ENCODE data around the gene JAG2.

Gene JAG2

DNA sequence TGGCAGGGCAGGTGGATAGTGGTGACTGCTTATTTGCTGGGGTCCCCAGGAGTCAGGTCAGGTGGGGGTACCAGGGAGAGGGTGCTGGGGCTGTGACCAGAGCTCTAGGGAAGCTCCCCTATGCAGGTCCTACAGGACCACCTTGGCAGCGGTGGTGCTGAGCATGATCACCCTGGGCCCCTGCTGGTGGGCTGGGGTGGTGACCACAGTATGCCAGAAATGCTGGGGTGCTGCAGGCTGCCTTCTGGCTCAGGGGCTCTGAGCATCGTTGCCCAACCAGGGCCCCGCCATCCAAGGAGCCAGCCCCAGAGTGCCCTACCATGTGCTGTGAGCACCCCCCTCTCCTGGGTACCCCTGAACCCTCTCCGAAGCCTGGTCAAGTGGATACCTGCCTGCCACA lies 30.0 kb upstream of the JAG2 start:
- TF ChIP-seq GATA3 (IDR thresholded peaks at IDR 0.05; ENCODE audit: low read depth, low read length): no peak
- TF ChIP-seq GATA2 (IDR thresholded peaks at IDR 0.05; ENCODE audit: low read depth, low read length): no peak

- TF ChIP-seq GATA2 (IDR thresholded peaks at IDR 0.05; ENCODE audit: low read depth, low read length): no peak
- TF ChIP-seq GATA3 (IDR thresholded peaks at IDR 0.05; ENCODE audit: low read depth, low read length): no peak
These were observed 28.6 kb upstream of the JAG2 start for GRCh38 chr14:105197211-105197641.

DNA sequence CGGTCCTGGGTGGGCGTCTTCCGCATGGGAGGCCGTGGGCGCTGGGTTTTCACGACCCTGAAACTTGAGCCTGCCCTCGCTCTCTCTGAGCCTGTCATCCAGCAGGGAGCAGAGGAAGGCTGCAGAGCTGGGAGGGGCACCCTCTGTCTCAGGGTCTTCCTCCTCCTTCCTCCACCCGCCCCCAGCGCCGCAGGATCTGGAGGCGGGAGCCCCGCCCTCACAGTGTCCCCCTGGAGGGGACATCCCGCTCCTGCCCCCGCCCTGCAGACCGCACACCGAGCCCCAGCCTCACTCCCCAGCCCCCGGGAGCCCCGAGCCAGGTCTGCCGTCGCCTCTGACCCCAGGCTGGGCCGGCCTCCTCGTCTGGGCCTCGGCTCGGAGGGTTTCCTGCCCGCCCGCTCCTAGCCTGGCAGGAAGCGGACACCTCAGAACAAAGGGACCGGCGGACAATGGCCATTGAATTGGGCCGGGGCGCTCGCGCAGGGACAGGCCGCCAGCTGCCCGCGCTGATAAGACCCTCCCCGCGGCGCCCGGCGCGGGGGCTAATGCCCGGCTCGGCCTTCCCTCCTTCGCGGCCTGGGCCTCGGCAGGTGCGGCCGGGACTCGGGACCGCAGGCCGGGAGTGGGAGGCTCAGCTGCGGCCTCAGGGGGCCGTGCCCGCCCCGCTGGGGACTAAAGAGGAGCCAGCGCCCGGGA lies 27.8 kb upstream of the JAG2 start:
- TF ChIP-seq GATA2 (IDR thresholded peaks at IDR 0.05; ENCODE audit: low read depth, low read length) (no peak), GATA3 (IDR thresholded peaks at IDR 0.05; ENCODE audit: low read depth, low read length) (no peak)

- no peak for TF ChIP-seq GATA2 (IDR thresholded peaks at IDR 0.05; ENCODE audit: low read depth, low read length)
- no peak for TF ChIP-seq GATA3 (IDR thresholded peaks at IDR 0.05; ENCODE audit: low read depth, low read length)
These were observed 27.1 kb upstream of the JAG2 start for GRCh38 chr14:105195522-105196264.

DNA sequence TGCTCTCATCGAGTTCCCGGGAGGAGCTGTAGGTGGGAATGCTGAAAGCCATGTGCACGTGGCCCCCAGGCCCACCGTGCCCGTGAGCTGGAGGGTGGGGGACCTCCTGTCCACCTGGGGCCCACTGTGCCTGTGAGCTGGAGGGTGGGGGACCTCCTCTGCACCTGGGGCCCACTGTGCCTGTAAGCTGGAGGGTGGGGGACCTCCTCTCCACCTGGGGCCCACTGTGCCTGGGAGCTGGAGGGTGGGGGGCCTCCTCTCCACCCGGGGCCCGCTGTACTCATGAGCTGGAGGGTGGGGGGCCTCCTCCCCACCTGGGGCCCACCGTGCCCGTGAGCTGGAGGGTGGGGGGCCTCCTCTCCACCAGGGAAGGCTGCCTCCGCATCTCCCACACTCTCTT lies 26.5 kb upstream of the JAG2 start:
- TF ChIP-seq GATA2 (IDR thresholded peaks at IDR 0.05; ENCODE audit: low read depth, low read length): no peak
- TF ChIP-seq GATA3 (IDR thresholded peaks at IDR 0.05; ENCODE audit: low read depth, low read length): no peak

GRCh38 chr14:105193916-105194782 lies 25.6 kb upstream of the JAG2 start:
- TF ChIP-seq GATA3 (IDR thresholded peaks at IDR 0.05; ENCODE audit: low read depth, low read length): no peak
- no peak for TF ChIP-seq GATA2 (IDR thresholded peaks at IDR 0.05; ENCODE audit: low read depth, low read length)

DNA sequence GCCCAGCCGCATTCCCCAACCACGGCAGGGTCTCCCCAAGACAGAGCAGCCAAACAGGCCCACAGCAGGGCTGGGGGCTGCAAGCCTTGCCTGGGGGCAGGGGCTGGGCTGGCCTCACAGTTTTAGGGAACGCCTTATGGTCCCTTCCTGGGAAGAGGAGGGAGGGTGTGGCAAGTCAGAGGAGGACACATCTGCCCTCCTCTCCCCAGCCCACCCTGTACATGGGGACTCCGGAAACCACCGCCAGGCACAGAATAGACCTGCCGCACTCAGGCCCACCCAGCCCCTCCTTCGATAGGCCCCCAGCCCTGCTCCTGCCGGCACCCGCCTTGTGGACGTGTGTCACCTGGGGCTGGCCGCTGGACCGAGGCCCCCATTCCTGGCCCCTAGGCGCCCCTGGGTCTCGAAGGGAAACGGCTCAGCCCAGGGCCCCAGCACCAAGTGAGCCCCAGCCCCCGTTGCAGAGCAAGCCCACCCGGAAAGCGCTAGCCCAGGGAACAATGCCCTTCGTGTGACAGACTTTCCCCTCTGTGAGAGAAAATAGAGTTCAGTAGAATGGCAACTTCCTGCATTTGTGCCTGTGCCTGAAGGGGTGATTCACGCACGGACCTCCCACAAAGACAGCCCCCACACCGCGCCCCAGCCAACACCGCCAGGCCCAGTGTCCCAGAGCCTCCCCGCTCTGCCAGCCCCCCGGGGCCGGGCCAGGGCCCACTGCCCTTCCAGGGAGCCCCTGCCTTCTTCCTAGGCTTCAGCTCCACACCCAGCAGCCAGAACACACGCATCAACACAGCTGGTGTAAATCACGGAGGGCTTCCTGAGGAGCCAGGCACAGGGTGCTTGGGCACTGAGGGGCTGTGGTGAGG lies 24.5 kb upstream of the JAG2 start:
- TF ChIP-seq GATA2 (IDR thresholded peaks at IDR 0.05; ENCODE audit: low read depth, low read length) (no peak), GATA3 (IDR thresholded peaks at IDR 0.05; ENCODE audit: low read depth, low read length) (no peak)

DNA sequence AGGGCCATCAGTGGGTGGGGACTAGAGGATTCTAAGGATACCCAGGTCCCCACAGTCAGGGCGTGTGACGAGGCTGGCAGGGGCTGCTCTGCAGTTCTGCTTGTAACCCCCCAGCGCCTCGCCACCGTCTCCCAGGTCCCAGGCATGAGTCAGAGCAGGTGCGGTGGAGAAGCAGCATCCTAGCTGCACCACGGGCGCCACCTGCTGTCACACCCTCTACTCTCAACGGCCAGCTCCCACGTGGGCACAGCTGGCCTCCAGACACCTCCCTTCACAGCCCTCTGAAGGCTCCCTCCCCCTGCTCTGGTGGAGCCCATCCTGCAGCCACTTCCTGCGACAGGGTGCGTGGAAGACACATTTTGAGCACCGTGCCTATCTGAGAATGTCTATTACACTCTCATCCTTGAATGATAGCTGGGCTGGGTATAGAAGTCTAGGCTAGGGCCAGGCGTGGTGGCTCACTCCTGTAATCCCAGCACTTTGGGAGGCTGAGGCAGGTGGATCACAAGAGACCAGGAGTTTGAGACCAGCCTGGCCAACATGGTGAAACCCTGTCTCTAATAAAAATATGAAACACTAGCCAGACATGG lies 19.5 kb upstream of the JAG2 start:
- TF ChIP-seq GATA2 (IDR thresholded peaks at IDR 0.05; ENCODE audit: low read depth, low read length) (no peak), GATA3 (IDR thresholded peaks at IDR 0.05; ENCODE audit: low read depth, low read length) (no peak)

GRCh38 chr14:105187116-105187515 lies 18.5 kb upstream of the JAG2 start:
- TF ChIP-seq GATA3 (IDR thresholded peaks at IDR 0.05; ENCODE audit: low read depth, low read length) (no peak), GATA2 (IDR thresholded peaks at IDR 0.05; ENCODE audit: low read depth, low read length) (no peak)

- TF ChIP-seq GATA2 (IDR thresholded peaks at IDR 0.05; ENCODE audit: low read depth, low read length): no peak
- TF ChIP-seq GATA3 (IDR thresholded peaks at IDR 0.05; ENCODE audit: low read depth, low read length): no peak
These were observed 17.4 kb upstream of the JAG2 start for GRCh38 chr14:105185973-105186372.

DNA sequence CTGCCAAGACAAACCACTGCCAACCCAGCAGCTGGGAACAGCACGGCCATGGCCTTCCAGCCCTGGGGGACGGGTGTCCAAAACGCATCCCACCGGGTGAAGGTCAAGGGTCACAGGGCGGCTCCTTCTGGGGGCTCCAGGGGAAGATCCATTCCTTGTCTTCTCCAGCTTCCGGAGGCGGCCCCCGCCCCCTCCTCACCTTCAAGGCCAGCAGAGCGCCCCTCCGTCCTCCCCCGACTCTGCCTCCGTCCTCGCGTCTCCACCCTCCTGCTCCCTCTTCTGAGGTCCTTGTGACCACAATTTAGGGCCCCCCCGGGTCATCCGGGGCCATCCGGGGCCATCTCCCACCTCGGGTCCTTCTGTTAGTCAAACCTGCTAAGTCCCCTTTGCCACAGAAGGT lies 16.4 kb upstream of the JAG2 start:
- TF ChIP-seq GATA3 (IDR thresholded peaks at IDR 0.05; ENCODE audit: low read depth, low read length): no peak
- TF ChIP-seq GATA2 (IDR thresholded peaks at IDR 0.05; ENCODE audit: low read depth, low read length): no peak

DNA sequence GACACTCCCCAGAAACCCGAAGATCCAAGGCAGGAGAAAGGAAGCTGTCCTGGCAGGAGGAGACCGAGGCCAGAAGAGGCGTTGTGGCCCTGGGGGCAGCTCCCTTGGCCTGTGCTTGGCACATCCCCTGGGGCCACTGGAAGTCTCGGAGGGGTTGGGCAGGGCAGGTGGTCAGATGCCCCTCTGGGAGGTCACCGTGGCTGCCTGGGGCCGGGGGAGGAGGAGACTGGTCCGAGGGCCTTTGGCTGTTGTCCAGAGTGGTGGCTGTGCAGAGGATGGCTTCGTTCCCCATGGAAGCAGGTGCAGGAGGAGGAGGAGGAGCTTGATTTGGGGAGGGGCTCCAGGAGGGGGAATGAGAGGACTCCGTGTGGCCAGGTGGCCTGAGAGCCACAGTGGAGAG lies 15.9 kb upstream of the JAG2 start:
- no peak for TF ChIP-seq GATA2 (IDR thresholded peaks at IDR 0.05; ENCODE audit: low read depth, low read length)
- no peak for TF ChIP-seq GATA3 (IDR thresholded peaks at IDR 0.05; ENCODE audit: low read depth, low read length)
